GM12878 (cell line): ENCODE measurements around the gene CYB561A3.

Experiments
- CHD2 ChIP-seq: IDR thresholded peaks from 2 replicates; pipeline ENCODE4 v1.6.1; 2011; ENCODE audit warnings: low read depth, low read length, improper control_type of control experiment, borderline replicate concordance
- CTCF ChIP-seq, 3 experiments: IDR thresholded peaks in 2 of 3; conservative IDR thresholded peaks in 1 of 3; 2 replicates each; pipeline ENCODE4 v1.5.1; 2011; ENCODE audit warnings: low read depth in 3 of 3, low read length in 3 of 3, mild to moderate bottlenecking in 3 of 3, control low read depth in 2 of 3, moderate library complexity in 2 of 3, inconsistent platforms in 1 of 3, mixed read lengths in 1 of 3; ENCODE audit not compliant: control insufficient read depth in 2 of 3, insufficient read depth in 1 of 3; ENCODE audit errors: extremely low read depth in 1 of 3
- EGR1 ChIP-seq, 2 experiments: IDR thresholded peaks; 1 replicate in 1 of 2; 2 replicates in 1 of 2; pipeline ENCODE4 v1.6.1; 2011 to 2012; ENCODE audit warnings: low read depth in 2 of 2, low read length in 2 of 2, borderline replicate concordance in 1 of 2, mild to moderate bottlenecking in 1 of 2, moderate library complexity in 1 of 2
- ELK1 ChIP-seq: IDR thresholded peaks from 2 replicates; pipeline ENCODE4 v1.6.1; 2012; ENCODE audit warnings: low read depth, low read length, improper control_type of control experiment
- EP300 ChIP-seq, 2 experiments: fragments of 150-350 bp in 1 of 2; IDR thresholded peaks; 2 replicates each; pipeline ENCODE4 v1.6.1; 2011 to 2012; ENCODE audit warnings: low read depth in 2 of 2, low read length in 2 of 2, borderline replicate concordance in 1 of 2, improper control_type of control experiment in 1 of 2, inconsistent platforms in 1 of 2; ENCODE audit not compliant: control insufficient read depth in 1 of 2
- EZH2 ChIP-seq: IDR thresholded peaks from 2 replicates; pipeline ENCODE4 v1.6.1; 2012; ENCODE audit warnings: low read depth, mild to moderate bottlenecking, control low read depth, inconsistent platforms, low read length, borderline replicate concordance; ENCODE audit not compliant: control insufficient read depth
- JUNB ChIP-seq: IDR thresholded peaks from 2 replicates; pipeline ENCODE4 v1.6.1; 2016; ENCODE audit warnings: antibody characterized with exemption, mild to moderate bottlenecking
- JUND ChIP-seq: IDR thresholded peaks from 2 replicates; pipeline ENCODE4 v1.6.1; 2012; ENCODE audit warnings: low read depth, mild to moderate bottlenecking, low read length, improper control_type of control experiment, moderate library complexity
- PAX8 ChIP-seq: fragments of 450-650 bp; IDR thresholded peaks from 2 replicates; pipeline ENCODE4 v1.6.1; 2017; ENCODE audit warnings: mild to moderate bottlenecking, moderate library complexity
- USF1 ChIP-seq: IDR thresholded peaks from 2 replicates; pipeline ENCODE4 v1.6.1; 2011; ENCODE audit warnings: borderline replicate concordance, low read depth, mild to moderate bottlenecking, moderate library complexity, mixed read lengths, low read length; ENCODE audit not compliant: insufficient read depth; ENCODE audit errors: extremely low read length
- ZZZ3 ChIP-seq: IDR thresholded peaks from 2 replicates; pipeline ENCODE4 v1.6.1; 2011; ENCODE audit warnings: low read depth; ENCODE audit not compliant: control insufficient read depth, insufficient read length

- no peak for TF ChIP-seq CTCF (IDR thresholded peaks at IDR 0.05 in 2 of 3, conservative IDR thresholded peaks at IDR 0.05 in 1 of 3; ENCODE audit: control insufficient read depth in 2 of 3, extremely low read depth in 1 of 3, insufficient read depth in 1 of 3, low read depth in 3 of 3, low read length in 3 of 3)
- TF ChIP-seq ELK1, result no peak
- TF ChIP-seq JUND, result no peak
- no peak for TF ChIP-seq PAX8
- TF ChIP-seq ZZZ3, result no peak
- TF ChIP-seq EZH2, result no peak
- TF ChIP-seq EGR1 (IDR thresholded peaks at IDR 0.05; ENCODE audit: borderline replicate concordance in 1 of 2, low read depth in 2 of 2, low read length in 2 of 2), result no peak
- no peak for TF ChIP-seq CHD2
- TF ChIP-seq USF1, result no peak
- TF ChIP-seq JUNB, result no peak
- no peak for TF ChIP-seq EP300 (IDR thresholded peaks at IDR 0.05; ENCODE audit: borderline replicate concordance in 1 of 2, control insufficient read depth in 1 of 2, low read depth in 2 of 2, low read length in 2 of 2)
Observed at GRCh38 chr11:61359516-61359915, 2.2 kb downstream of the CYB561A3 start.
